Stimulated activated CD4-positive, alpha-beta T cell treated with anti-CD3 and anti-CD28 coated beads, Interleukin-2, amount 100 ng/mL, for 4 hours (primary cell): Measurements from ENCODE around the gene FAM180A.
"Not testable (repeated sequence)": the region's sequence is repeated elsewhere in the genome, so short reads cannot be mapped to it uniquely, and the experiment has no call there.

Source experiments
- DNase-seq: peaks from one replicate; pipeline ENCODE4 v3.0.0-alpha.2; 2020; ENCODE audit warnings: low read depth

The FAM180A gene

GRCh38 chr7:135713836-135714470 is 34.7 kb downstream of the FAM180A start:
- DNase-seq, result no peak

- no peak for DNase-seq
Measured at GRCh38 chr7:135712796-135713195, 35.8 kb downstream of the FAM180A start.

- no peak for DNase-seq
Measured at GRCh38 chr7:135712182-135712782, 36.3 kb downstream of the FAM180A start.

- no peak for DNase-seq
Measured at GRCh38 chr7:135711139-135711469, 37.5 kb downstream of the FAM180A start.

GRCh38 chr7:135710417-135711138 is 38.0 kb downstream of the FAM180A start:
- no peak for DNase-seq

- DNase-seq, result no peak
Measured at GRCh38 chr7:135709508-135709907, 39.1 kb downstream of the FAM180A start.

GRCh38 chr7:135708041-135708440 is 40.6 kb downstream of the FAM180A start:
- DNase-seq, result no peak

GRCh38 chr7:135707570-135707966 is 41.0 kb downstream of the FAM180A start:
- DNase-seq, result no peak

- DNase-seq, result no peak
Measured at GRCh38 chr7:135706858-135707569, 41.6 kb downstream of the FAM180A start.

- no peak for DNase-seq
Measured at GRCh38 chr7:135706038-135706742, 42.4 kb downstream of the FAM180A start.

GRCh38 chr7:135704698-135705097 is 43.9 kb downstream of the FAM180A start:
- DNase-seq, result no peak

- no peak for DNase-seq
Measured at GRCh38 chr7:135704074-135704473, 44.5 kb downstream of the FAM180A start.

- DNase-seq, result no peak
Measured at GRCh38 chr7:135697276-135698049, 51.1 kb downstream of the FAM180A start.

- no peak for DNase-seq
Measured at GRCh38 chr7:135693558-135693957, 55.1 kb downstream of the FAM180A start.

GRCh38 chr7:135692606-135693005 is 56.0 kb downstream of the FAM180A start:
- DNase-seq, result not testable (repeated sequence)

GRCh38 chr7:135692055-135692454 is 56.6 kb downstream of the FAM180A start:
- no peak for DNase-seq

GRCh38 chr7:135690566-135690965 is 58.0 kb downstream of the FAM180A start:
- no peak for DNase-seq

- DNase-seq, result no peak
Measured at GRCh38 chr7:135687466-135687865, 61.1 kb downstream of the FAM180A start.

- DNase-seq, result no peak
Measured at GRCh38 chr7:135685306-135686084, 63.1 kb downstream of the FAM180A start.

GRCh38 chr7:135684699-135685098 is 63.9 kb downstream of the FAM180A start:
- no peak for DNase-seq

GRCh38 chr7:135684136-135684535 is 64.5 kb downstream of the FAM180A start:
- DNase-seq, result no peak
